Spleen (tissue), 7 donors: Measurements from ENCODE around the gene SORCS2.

Experiments
- POLR2A ChIP-seq, 3 donors: fragments of 450-650 bp; IDR thresholded peaks; one replicate each; pipeline ENCODE4 v1.5.1; 2017; ENCODE audit warnings: antibody characterized with exemption in 3 of 3, mild to moderate bottlenecking in 1 of 3
- POLR2AphosphoS5 ChIP-seq, 3 donors: sonication (generic); formaldehyde crosslinking; IDR thresholded peaks; one replicate each; pipeline ENCODE4 v1.5.1; 2017; ENCODE audit warnings: antibody characterized with exemption in 3 of 3
- TF ChIP-seq, protein P1 (sequence below), 11 experiments: fragments of 200-600 bp in 7 of 11; fragments of 450-650 bp in 4 of 11; sonication (generic) in 4 of 11; IDR thresholded peaks in 8 of 11; conservative IDR thresholded peaks in 3 of 11; 1 replicate in 7 of 11; 2 replicates in 4 of 11; pipeline versions ENCODE4 v1.4.0 to v1.8.0; 2016 to 2021; ENCODE audit warnings: antibody characterized with exemption in 11 of 11, inconsistent platforms in 4 of 11, mild to moderate bottlenecking in 1 of 11
- donor health status: DM: no; HTN: no; CAD: no; lungs with moderate emphysema.
- donor health status: DM: no; HTN: no; CAD: no.
- donor health status: DM: no; HTN: no; CAD: no.

DNA sequence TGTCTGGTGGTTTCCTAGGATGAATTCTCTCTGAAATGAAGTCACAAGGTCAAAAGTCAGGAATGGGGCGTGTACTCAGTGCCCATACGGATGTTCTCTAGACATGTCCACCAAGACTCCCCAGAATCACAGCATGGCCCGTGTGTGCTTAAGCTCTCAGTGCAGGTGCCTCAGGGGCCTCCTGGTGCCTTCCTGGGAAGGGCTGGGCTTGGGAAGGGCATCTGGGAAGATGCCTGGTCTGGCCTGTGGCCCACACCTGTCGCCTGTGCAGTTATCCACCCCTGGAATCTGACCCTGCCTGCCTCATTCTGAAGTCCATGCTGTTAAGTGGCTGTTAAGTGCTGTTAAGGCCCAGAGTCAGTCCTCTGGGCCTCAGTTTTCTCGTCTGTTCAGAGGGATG, 31.2 kb downstream of the SORCS2 start:
- TF ChIP-seq, protein P1, sequence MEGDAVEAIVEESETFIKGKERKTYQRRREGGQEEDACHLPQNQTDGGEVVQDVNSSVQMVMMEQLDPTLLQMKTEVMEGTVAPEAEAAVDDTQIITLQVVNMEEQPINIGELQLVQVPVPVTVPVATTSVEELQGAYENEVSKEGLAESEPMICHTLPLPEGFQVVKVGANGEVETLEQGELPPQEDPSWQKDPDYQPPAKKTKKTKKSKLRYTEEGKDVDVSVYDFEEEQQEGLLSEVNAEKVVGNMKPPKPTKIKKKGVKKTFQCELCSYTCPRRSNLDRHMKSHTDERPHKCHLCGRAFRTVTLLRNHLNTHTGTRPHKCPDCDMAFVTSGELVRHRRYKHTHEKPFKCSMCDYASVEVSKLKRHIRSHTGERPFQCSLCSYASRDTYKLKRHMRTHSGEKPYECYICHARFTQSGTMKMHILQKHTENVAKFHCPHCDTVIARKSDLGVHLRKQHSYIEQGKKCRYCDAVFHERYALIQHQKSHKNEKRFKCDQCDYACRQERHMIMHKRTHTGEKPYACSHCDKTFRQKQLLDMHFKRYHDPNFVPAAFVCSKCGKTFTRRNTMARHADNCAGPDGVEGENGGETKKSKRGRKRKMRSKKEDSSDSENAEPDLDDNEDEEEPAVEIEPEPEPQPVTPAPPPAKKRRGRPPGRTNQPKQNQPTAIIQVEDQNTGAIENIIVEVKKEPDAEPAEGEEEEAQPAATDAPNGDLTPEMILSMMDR (IDR thresholded peaks at IDR 0.05 in 8 of 11, conservative IDR thresholded peaks at IDR 0.05 in 3 of 11) = no peak
- TF ChIP-seq POLR2AphosphoS5 (IDR thresholded peaks at IDR 0.05) = no peak
- no peak for TF ChIP-seq POLR2A (IDR thresholded peaks at IDR 0.05)
